Right atrium auricular region (tissue), 2 donors: Measurements from ENCODE around the gene GTPBP6. TPM values are rescaled to one million over a fixed set of nuclear protein-coding genes. Genes with fewer than 3 reads are reported as not detected.

ENCODE experiments used
- DNase-seq: peaks from one replicate; pipeline ENCODE4 v3.0.0-alpha.2; 2019; ENCODE audit warnings: low spot score
- H3K27ac ChIP-seq, 2 donors: fragments of 200-600 bp; sonication (generic); 1 replicate in 1 of 2; 2 replicates in 1 of 2; pipeline ENCODE4 v1.5.1; 2016 to 2019
- H3K27me3 ChIP-seq, 2 donors: fragments of 200-600 bp; sonication (generic); one replicate each; pipeline versions ENCODE4 v1.5.1 to v1.6.0; 2017 to 2019
- H3K36me3 ChIP-seq: fragments of 200-600 bp; sonication (generic); one replicate; pipeline ENCODE4 v1.5.1; 2016
- H3K4me1 ChIP-seq, 2 donors: fragments of 200-600 bp; sonication (generic); one replicate each; pipeline versions ENCODE4 v1.5.1 to v1.6.0; 2017 to 2019
- H3K4me3 ChIP-seq, 2 donors: fragments of 200-600 bp; sonication (generic); 1 replicate in 1 of 2; 2 replicates in 1 of 2; pipeline ENCODE4 v1.5.1; 2017 to 2019; ENCODE audit warnings: mild to moderate bottlenecking in 1 of 2, moderate library complexity in 1 of 2
- H3K9me3 ChIP-seq, 2 donors: fragments of 200-600 bp; sonication (generic); one replicate each; pipeline ENCODE4 v1.5.1; 2019
- total RNA-seq, 2 donors: library from RNA; depleted of rRNA; stranded (reverse); fragments of >200 nt; gene quantifications; one replicate each; pipeline ENCODE4 v1.1.0, GENCODE V29; 2016
- TF ChIP-seq, protein P1 (sequence below), 2 donors: fragments of 200-600 bp; sonication (generic); IDR thresholded peaks; one replicate each; pipeline ENCODE4 v1.5.1; 2019; ENCODE audit warnings: antibody characterized with exemption in 2 of 2

Gene GTPBP6
- total RNA-seq, 2 donors from 2014 or later, result 44.6 to 52.1 TPM

DNA sequence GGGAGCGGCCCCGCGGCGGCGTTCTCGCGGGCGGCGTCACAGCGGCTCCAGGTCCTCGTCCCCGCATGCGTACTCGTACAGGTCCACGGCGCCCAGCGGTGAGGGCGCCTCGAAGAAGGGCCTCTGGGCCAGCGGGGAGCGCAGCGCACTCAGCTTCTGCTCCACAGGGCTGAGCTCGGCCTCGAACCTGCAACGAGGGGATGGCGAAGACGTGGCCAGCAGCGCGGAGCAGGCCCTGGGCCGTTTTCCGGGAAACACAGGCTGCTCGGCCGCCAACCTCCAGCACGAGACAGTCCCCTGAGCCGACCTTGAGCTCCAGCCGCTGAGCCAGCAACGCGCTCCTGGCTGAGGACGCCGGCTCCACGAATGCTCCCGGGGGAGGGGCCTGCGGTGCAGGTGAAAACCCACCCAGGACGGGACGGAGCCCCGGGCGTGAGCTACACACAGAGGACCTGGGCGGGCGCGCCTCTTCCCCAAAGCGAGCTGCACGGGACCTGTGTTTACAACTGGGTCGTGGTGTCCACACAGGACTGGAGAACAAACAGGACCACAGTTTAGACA lies 15.8 kb upstream of the GTPBP6 start:
- DNase-seq, result no peak
- TF ChIP-seq, protein P1, sequence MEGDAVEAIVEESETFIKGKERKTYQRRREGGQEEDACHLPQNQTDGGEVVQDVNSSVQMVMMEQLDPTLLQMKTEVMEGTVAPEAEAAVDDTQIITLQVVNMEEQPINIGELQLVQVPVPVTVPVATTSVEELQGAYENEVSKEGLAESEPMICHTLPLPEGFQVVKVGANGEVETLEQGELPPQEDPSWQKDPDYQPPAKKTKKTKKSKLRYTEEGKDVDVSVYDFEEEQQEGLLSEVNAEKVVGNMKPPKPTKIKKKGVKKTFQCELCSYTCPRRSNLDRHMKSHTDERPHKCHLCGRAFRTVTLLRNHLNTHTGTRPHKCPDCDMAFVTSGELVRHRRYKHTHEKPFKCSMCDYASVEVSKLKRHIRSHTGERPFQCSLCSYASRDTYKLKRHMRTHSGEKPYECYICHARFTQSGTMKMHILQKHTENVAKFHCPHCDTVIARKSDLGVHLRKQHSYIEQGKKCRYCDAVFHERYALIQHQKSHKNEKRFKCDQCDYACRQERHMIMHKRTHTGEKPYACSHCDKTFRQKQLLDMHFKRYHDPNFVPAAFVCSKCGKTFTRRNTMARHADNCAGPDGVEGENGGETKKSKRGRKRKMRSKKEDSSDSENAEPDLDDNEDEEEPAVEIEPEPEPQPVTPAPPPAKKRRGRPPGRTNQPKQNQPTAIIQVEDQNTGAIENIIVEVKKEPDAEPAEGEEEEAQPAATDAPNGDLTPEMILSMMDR (IDR thresholded peaks at IDR 0.05), result no peak
- H3K4me1 ChIP-seq, result peaks cover 0 to 14% of the 10 kb centered on the region in 2 donors
- H3K27me3 ChIP-seq, result no peaks in the 10 kb centered on the region
- H3K9me3 ChIP-seq, result no peaks in the 10 kb centered on the region
- peaks cover 16% of the 10 kb centered on the region for H3K36me3 ChIP-seq
- no peak overlapping the region for H3K27ac ChIP-seq
- H3K4me3 ChIP-seq, result no peak overlapping the region

- peaks cover 0 to 14% of the 10 kb centered on the region in 2 donors for H3K4me1 ChIP-seq
- no peak overlapping the region for H3K4me3 ChIP-seq
- DNase-seq, result no peak
- H3K36me3 ChIP-seq, result peaks cover 16% of the 10 kb centered on the region
- H3K27ac ChIP-seq, result no peak overlapping the region
- no peaks in the 10 kb centered on the region for H3K9me3 ChIP-seq
- TF ChIP-seq, protein P1 (IDR thresholded peaks at IDR 0.05), result no peak
- no peaks in the 10 kb centered on the region for H3K27me3 ChIP-seq
These were observed 15.2 kb upstream of the GTPBP6 start for GRCh38 chrX:333611-334311.

- Histone ChIP-seq H3K4me3 (no peak overlapping the region), H3K4me1 (peaks cover 0 to 14% of the 10 kb centered on the region in 2 donors), H3K27me3 (no peaks in the 10 kb centered on the region), H3K9me3 (no peaks in the 10 kb centered on the region), H3K36me3 (peaks cover 16% of the 10 kb centered on the region), H3K27ac (no peak overlapping the region)
- TF ChIP-seq, protein P1 (IDR thresholded peaks at IDR 0.05), result no peak
- DNase-seq, result no peak
These were observed 14.5 kb upstream of the GTPBP6 start for GRCh38 chrX:332916-333610.

DNA sequence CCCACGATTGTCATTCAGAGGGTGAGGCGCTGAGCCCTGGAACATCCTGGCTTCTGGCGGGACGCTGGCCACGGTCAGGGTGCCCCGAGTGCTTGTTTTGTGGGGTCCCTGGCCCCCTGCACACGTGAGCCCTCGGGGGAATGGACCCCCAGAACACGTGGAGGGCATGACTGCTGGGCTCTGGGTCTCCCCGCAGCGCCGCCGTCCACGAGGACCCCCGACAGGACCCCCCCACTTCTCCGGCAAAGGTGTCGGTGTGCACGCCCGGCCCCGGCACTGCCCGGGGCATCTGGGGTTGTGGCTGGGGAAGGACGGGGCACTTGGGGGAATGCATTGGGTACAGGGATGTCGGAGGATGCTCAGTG lies 13.9 kb upstream of the GTPBP6 start:
- Histone ChIP-seq H3K4me1 (peaks cover 0 to 14% of the 10 kb centered on the region in 2 donors), H3K36me3 (peaks cover 13% of the 10 kb centered on the region), H3K27me3 (no peaks in the 10 kb centered on the region), H3K4me3 (no peak overlapping the region), H3K9me3 (no peaks in the 10 kb centered on the region), H3K27ac (no peak overlapping the region)
- TF ChIP-seq, protein P1 (IDR thresholded peaks at IDR 0.05), result no peak
- DNase-seq, result no peak

DNA sequence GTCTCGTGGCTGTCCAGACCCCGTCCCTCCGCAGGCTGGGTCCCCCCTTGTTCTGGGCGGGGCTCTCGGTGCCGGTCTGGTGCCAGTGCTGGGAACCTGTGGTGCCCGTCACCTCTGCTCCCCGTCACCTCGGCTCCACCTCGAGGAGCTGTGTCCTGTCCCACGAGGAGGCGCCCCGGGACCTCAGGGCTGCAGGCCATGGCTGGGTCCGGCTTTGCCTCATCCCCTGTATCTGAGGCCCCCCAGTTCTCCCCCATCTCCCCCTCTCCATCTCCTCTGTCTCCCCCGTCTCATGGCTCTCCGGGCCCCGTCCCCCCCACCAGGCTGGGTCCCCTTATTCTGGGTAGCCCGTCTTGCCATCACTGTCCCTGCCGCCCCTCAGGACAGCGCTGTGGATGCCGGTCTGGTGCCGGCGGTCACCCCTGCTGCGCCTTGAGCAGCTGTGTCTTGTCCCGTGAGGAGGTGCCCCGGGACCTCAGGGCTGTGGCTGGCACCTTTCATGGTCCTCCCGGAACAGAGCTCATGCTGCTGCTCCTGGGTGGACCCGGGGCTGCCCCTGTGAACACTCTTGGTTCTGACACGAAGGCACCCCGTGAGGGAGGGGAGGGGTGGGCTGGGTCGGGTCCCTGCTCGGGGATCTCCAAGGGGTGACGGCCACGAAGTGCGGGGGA lies 13.4 kb upstream of the GTPBP6 start:
- Histone ChIP-seq H3K4me1 (peaks cover 0 to 14% of the 10 kb centered on the region in 2 donors), H3K4me3 (no peak overlapping the region), H3K36me3 (peaks cover 10% of the 10 kb centered on the region), H3K9me3 (no peaks in the 10 kb centered on the region), H3K27me3 (no peaks in the 10 kb centered on the region), H3K27ac (peak overlapping the region in 1 of 2 donors; percentile 31)
- TF ChIP-seq, protein P1 (IDR thresholded peaks at IDR 0.05), result no peak
- no peak for DNase-seq
